ENCODE results near the gene ATP2A3.

The ATP2A3 gene

DNA sequence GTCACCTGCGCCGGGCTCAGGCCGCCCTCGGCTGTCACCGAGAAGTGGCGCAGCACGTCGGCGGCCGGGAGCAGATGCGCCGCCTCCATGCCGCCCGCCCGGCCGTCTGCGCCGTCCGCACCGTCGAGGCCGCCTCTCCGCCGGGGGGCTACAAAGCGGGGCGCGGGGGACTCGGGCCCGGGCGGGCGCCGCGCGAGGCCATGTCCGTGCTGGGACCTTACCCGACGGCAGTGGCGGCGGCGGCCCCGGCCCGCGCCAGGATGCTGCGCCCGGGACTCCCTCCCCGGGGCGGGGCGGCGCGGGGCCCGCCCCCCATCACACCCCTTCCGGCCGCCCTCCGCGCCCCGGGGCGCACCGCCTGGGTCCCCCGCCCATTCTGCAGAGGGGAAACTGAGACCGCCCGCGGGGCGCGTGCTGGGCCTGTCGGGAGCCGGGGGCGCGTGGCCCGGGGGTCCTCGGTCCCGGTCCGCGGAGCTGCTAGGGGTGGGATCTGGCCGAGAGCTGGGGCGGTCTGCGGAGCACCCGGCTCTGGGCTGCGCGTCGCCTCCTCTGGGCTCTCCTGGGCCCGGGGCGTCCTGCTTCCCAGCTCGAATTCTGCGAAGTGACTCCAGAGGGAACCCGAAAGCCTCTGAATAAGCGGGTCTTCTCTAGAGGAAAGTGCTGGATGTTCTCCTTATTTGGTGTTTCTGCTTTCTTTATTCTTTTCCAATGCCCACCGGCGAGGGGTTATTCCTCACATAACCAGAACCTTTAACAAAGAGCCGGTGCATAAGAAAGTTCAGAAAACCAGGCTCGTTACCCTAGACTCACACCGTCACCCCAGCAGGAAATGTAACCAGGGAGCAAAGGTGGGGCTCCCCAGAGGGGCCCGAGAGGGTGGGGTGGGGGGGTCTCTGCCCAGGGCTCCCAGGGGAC is at the start of gene ATP2A3:
ATP2A3 (minus strand) TSS at position 235 of the 915 bp plus-strand sequence; CDS start at position 89, 146 bp downstream.
- no peak for DNase-seq (ENCODE audit: low read depth)

DNA sequence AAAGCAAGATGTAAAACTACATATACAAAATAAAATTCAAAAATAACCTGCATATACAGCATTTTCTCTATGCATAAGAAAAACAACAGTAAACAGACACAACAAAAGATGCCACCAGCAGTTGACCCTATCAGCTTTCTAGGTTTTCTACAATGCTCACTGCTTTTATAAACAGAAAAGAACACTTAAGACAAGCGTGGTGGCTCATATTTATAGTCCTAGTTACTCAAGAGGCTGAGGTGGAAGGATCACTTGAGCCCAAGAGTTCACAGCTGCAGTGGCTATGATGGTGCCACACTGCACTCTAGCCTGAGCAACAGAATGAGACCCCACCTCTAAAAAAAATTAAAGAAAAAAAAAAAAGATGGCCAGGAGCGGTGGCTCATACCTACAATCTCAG is 46.5 kb upstream of the ATP2A3 start:
- no peak for DNase-seq (ENCODE audit: low read depth)

DNA sequence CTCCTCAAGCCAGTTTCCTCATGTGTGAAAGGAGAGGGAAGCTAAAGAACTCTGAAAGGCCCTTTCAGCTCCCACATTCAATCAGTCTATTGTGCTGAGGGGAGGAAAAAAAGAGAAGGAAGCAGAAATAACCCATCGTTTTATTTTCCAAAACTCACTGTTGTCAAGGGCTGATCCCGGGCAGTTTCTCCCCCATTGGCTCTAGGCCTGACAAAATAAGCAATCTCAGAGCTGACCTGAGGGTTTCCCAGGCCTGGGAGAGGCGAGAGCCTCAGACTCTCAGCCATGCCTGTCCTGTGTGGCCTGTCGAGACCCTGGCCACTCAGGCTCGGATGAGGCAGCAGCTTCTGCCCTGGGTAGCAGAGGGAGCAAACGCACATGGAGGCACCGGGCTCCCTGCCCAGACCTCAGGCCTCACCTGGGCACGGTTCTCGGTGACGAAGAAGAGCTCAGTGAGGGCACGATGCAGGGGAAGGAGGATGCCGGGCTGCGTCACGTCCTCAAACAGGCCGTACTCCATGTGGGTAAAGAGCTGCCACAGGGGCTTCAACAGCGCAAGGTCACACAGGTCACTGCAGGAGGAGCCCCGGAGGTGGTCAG is 45.0 kb upstream of the ATP2A3 start:
- no peak for DNase-seq (ENCODE audit: low read depth)

DNA sequence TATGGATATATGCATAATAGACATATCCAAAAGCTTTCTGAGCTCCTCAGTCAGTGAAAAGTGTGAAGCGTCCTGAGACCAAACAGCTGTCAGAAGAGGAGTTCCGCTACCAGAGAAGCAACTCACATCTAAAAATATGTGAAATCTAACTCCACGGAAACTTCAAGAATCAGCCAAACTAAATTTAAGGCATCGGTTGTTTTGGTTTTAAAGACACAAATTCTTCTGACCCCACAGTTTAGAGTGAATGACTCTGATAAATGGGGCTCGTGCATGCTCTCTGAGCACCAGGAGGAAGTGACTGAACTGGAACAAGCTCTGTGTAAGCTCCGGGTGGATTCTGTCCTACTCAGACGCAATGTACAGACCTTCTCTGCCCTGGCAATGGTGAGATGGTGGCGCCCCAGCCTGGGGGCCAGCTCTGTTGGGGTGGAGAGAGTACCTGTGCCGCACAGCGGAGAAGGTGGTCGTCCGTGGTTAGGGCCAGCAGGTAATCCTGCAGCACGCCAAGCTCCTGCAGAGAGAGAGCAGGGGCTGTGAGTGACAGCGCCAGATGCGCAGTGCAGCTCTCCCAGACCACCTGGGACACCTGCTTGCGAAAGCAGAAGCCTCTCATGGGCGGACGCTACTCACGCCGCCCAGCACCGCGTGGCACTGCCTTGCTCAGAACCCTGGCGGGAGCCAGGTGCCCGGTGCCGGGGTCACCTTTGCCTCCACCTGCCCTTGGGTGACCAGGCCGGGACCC is 44.4 kb upstream of the ATP2A3 start:
- no peak for DNase-seq (ENCODE audit: low read depth)

DNA sequence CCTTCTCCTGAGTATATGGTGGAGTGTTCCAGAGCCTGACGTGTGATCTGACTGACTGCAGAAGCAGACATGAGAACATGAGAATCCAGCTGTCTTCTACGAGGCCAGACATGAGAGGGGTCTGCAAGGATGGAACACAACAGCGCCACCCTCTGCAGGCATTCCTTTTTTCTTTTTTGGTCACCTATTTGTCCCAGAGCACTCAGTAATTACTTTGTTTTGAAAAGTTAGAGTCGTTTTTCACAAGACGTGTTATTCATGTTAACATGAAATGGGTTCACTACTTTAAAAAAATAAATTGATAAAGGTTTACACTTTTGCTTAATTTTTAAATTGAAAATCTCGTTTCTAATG is 43.8 kb upstream of the ATP2A3 start:
- no peak for DNase-seq (ENCODE audit: low read depth)

DNA sequence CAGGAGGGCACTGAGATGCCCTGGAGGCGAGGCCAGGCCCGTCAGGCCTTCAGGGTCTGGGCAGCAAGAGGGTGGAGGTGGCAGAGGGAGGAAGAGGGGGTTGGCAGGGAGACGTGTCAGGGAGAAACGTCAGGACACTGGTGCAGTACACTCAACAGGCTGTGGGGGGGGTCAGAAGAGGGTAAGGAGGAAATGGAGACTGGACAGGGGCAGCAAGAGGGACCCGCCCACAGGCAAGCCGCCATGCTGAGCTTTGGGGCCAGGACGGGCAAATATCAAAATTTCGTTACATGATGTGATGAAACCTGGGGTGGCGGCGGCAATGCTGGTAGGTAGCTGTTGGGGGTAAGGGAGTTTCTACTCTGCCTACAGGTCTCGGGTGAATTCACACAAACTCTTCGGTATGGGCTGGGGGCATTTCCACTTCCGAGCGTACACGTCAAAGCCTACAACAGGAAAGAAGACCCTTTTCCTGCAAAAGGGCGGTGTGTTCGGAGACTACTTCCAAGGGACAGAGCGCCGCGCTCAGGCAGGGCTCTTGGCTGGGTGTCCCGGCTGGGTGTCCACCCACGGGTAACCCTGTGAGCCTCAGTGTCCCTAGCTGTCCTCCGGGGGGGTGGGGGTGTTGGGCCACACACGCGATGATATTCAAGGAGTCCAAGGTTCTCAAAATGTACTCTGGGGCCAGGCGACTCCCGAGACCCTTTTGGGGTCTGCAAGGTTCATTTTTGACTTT is 43.3 kb upstream of the ATP2A3 start:
- no peak for DNase-seq (ENCODE audit: low read depth)

DNA sequence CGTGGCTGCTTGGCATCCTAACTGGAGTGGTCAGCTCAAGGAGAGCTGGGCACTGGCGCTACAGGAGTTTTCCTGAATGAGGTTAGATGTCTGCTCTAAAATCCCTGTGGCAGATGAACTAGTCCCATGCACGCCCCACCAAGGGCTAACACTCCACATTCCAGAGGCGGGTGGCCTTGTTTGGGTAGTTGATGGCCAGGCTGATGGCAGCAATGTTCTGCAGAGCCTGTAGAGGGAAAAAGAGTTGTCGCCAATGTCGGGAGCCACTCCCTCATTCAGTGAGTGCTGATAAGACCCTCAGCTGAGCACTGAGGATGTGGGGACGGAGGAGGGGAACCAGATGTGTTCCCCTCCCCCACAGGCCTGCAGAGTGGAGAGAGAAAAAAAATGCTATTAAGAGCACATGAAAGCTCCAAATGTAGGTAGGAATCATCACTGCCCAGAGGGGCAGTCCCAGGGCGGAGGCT is 42.5 kb upstream of the ATP2A3 start:
- no peak for DNase-seq (ENCODE audit: low read depth)

DNA sequence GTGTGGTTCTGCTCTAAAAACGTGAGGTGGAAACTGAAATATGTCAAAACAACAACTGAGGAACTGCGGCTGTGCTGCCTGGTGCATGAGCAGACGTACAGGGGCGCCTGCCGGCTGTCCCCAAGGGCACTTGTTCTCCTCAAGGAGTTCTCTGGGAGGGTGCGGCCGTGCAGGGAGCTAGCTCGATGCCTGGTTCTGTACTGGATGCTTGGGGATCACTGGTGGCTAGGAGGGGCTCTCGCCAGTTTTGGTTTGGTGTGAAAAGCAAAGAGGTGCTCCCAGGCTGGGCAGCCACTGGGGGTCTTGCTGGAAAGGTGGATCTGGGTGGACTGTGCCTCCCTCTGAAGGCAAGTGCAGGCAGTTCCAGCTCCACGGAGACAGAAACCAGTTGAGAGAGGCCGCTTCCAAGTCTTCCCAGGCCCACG is 41.9 kb upstream of the ATP2A3 start:
- no peak for DNase-seq (ENCODE audit: low read depth)

DNA sequence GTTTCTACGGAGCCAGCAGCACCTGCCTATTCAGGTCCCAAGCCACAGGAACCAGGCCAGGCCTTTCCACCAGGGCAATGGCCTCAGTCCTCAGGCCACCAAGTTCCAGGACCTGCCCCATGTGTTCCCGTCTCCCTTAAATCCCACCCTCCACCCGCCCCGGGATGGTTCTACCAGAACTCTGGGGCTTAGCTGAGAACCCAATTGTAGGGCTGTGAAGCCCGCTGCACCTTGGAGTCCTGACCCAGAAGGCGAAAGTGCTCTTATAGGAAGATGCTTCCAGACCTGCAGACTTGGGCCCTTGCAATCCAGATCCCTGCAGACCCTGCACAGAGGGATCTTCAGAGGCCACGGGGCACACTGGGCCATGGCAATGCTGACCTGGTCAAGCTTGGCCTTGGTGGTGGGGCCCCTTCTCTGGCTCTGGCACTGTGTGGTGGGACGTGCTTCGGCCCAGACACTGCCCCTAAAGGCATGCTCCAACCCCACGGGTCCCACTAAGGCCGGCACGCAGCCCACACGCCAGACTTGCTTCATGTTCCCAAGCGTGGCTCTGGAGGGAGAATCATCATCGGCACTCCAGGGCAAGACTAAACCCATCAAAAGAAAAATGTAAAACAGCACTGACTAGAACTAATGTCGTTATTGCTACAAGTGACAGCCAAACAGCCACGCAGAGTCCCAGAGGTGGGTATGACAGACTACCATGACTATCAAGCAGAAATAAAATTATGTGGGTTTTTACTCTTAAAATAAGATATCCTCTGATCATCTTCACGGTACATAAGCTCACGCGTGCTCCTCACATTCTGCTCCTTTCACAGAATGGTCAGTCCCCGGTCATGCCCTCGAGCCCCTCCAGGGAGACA is 41.3 kb upstream of the ATP2A3 start:
- DNase-seq (ENCODE audit: low read depth): no peak

DNA sequence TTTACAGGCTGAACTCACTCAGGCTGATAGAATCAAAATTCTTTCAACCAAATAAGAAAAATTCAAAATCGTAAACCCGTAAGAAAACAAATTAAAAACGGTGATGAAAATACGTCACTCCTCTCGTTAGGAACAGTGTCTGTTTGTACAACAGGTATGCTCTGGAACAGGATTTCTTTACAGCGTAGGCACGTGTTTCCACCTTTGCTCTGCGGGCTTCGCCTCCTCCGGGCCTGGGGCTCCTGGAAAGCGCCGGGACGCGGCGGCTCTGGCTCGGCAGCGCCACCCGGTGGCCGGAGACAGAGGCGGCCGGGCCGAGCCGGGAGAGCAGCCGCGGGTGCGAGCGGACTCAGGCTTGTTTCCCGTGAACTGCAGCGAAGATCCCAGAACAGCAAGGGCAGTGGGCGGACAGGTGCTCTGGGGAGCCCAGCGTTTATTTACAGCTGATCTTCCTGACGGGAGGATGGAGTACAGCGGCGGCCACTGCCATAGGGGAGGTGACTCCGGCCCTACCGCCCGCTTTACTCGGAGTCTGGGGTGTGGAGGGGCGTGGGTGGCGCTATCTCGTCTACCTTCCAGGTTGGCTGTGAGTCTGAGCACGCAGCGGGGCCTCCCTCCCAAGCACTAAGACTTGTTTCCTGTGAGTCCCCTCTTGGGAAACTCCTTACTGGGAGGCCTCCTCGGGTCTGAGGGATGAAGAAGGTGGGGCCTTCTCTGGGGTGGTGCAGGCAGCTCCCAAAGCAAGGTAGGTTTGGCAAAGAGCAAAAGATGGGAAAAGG is 40.5 kb upstream of the ATP2A3 start:
- DNase-seq (ENCODE audit: low read depth): no peak

DNA sequence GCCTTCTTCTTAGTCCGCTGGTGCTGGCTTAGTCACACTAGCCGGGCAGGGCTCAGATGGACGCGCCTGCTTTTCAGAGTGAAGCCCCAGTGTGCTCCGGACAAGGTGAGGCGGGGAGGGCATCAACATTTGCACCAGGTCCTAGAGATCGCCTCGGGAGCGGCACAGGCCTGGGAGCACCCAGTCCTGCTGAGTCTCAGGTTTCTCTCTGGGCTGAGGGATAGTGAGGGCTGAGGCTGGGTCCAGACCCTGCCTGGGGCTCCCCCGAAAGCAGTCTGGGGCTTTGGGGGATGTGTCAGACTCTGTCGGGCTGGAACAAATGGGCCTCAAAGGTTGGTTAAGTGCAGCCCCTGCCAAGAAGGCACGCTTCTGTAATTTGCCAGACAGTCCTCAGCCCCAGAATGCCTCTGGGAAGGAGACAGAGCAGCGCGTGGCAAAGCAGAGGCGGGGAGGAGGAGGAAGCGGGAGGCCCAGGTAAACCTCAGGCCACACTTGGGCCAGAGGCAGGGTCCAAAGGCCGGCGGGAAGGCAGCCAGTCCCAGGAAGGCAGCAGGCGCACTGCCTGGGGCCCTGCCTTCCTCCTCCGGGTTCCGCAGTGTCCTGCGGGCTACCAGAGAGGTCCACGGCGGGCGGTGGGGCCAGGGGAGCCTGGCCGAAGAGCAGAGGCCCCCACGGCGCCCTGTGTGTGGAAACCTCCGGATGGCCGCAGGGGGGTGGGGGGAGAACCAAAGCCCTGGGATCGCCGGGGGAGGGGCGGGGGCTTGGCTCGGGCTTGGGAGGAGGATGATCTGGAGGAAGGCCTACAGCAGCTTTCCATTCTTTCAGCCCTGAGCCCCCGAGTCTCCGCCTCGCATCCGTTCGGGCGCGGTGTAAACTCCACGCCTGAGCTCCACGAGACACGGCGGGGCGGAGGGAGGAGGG is 39.5 kb upstream of the ATP2A3 start:
- no peak for DNase-seq (ENCODE audit: low read depth)

DNA sequence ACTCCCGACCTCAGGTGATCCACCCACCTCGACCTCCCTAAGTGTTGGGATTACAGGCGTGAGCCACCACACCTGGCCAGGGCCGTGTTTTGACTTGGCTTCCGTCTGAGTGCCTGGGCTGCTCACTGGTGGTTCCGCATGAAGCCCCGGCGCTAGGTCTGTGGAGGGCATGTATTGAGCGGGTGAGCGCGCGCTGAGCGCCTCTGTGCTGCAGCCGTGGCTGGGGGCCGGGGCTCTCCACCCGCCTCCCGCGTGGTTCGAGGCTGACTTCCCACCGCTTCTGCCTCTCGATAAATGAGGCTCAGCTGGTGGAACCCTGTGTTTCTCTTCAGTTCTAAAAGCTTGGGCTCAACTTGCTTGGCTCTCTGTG is 38.9 kb upstream of the ATP2A3 start:
- no peak for DNase-seq (ENCODE audit: low read depth)

DNA sequence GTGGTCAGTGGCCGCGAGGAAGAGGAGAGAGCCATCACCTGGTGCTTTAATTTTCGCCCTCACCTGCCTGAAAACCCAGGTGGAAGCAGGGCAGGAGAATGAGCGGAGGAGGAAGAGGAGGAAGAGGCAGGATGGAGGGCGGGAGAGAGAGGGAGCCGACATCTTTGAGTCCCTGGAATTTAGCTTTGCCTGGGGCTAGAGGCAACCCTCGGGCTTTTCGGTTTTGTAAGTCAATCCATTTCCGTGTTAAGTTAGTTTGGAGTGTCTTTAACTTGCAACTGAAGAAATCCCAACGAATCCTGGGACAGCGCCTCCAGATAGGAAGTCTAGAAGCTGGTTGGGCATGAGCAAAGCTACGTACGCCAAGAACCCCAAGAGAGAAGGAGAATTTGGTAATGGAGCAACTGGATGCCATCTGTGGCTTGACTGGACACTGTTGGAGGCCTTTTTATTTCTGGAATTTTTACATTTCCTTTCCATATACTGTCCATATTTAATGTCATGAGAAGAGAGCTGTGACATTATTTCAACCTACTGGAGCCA is 36.9 kb upstream of the ATP2A3 start:
- no peak for DNase-seq (ENCODE audit: low read depth)

DNA sequence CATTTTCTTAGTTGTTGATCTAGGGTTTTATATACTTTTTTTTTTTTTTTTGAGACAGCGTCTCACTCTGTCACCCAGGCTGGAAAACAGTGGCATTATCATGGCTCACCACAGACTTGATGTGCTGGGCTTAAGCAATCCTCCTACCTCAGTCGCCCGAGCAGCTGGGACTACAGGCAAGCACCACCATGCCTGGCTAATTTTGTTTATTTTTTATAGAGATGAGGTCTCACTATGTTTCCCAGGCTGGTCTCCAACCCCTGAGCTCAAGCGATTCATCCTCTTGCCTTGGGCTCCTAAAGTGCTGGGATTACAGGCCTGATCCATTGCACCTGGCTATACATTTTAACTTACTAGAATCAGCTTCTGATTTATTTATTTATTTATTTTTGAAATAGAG is 34.2 kb upstream of the ATP2A3 start:
- no peak for DNase-seq (ENCODE audit: low read depth)

DNA sequence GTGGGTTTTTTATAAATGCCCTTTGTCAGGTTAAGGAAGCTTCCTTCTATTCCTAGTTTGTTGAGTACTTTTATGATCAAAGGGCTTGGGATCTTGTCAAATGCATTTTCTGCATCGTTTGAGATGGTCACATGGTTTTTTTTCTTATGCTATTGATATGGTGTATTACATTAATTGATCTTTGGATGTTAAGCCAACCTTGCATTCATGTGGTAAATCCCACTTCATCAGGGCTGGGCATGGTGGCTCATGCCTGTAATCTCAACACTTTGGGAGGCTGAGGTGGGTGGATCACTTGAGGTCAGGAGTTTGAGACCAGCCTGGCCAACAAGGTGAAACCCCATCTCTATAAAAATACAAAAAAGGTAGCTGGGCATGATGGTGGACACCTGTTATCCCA is 30.8 kb upstream of the ATP2A3 start:
- DNase-seq (ENCODE audit: low read depth): no peak

DNA sequence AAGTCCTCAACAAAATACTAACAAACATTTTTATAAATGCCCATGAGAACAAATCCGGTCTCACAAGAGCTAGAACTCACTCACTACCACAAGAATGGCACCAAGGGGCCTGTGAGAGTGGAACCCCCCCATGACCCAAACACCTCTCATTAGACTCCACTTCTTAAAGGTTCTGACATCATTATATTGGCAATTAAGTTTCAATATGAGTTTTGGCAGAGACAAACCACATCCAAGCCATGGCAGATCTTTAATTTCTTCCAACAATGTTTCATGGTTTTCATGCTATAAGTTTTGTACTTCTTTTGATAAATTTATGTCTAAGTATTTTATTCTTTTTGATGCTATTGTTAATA is 30.0 kb upstream of the ATP2A3 start:
- no peak for DNase-seq (ENCODE audit: low read depth)

DNA sequence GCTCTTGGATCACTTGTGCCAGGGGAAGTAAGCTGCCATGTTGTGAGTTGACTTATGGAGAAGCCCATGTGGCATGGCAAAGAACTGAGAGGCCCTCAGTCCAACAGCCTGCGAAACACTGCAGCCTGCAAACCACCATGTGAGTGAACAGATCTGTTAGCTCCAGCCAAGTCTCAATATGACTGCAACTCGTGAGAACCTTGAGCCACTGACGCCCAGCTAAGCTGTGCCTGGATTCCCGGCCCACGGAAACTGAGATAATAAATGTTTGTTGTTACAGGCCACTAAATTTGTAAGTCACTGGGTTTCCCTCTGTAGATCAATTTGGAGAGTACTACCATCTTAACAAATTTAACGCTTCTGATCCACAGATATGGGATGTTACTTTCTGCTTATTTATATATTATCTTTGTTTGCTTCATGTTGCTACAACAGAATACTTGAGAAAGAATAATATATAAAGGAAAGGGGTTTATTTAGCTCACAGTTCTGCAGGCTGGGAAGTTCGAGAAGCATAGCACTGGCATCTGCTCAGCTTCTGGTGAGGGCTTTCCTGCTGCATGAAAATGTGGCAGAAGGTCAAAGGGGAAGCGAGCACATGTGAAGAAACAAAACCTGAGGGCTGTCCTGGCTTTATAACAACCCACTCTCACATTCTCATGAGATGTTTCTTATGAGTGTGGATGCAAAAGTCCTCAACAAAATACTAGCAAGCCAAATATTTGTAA is 29.4 kb upstream of the ATP2A3 start:
- DNase-seq (ENCODE audit: low read depth): no peak

DNA sequence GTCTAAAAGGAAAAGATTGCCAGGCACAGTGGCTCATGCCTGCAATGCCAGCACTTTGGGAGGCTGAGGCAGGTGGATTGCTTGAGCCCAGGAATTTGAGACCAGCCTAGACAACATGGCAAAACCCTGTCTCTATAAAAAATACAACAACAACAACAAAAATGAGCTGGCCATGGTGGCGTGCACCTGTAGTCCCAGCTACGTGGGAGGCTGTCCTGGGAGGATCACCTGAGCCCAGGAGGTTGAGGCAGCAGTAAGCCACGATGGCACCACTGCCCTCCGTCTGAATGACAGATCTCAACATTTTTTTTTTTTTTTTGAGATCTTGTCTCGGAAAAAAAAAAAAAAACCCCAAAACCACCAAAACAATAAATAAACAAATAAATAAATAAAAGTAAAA is 28.1 kb upstream of the ATP2A3 start:
- DNase-seq (ENCODE audit: low read depth): no peak
